Activated CD8-positive, alpha-beta memory T cell treated with anti-CD3 and anti-CD28 coated beads for 36 hours (primary cell): ENCODE measurements around the gene DEFB126. TPM values are rescaled to one million over a fixed set of nuclear protein-coding genes. Genes with fewer than 3 reads are reported as not detected.

Source experiments
- total RNA-seq, 2 experiments: library from RNA; stranded (reverse); gene quantifications; one replicate each; pipeline ENCODE4 v1.2.3, GENCODE V29; 2021

Gene DEFB126
- total RNA-seq, 2 experiments from 2014 or later = not detected

Other genes with a start within 250 kb of the DEFB126 start
- not detected for gene DEFB125, start 54.9 kb upstream of the DEFB126 start, total RNA-seq
- gene DEFB127, start 14.9 kb downstream of the DEFB126 start, total RNA-seq = not detected
- not detected for gene DEFB128, start 47.1 kb downstream of the DEFB126 start, total RNA-seq
- gene DEFB129, start 84.7 kb downstream of the DEFB126 start, total RNA-seq = not detected
- gene DEFB132, start 115.1 kb downstream of the DEFB126 start, total RNA-seq = not detected
- gene C20orf96, start 148.2 kb downstream of the DEFB126 start, total RNA-seq = 1 to 10 TPM; 4.9 to 5.6 TPM
- gene ZCCHC3, start 155.0 kb downstream of the DEFB126 start, total RNA-seq = 10 to 100 TPM; 21.0 to 21.3 TPM
- gene SOX12, start 183.0 kb downstream of the DEFB126 start, total RNA-seq = 1 to 10 TPM; 7.9 to 8.1 TPM
- gene NRSN2, start 204.5 kb downstream of the DEFB126 start, total RNA-seq = 10 to 100 TPM; 10.6 to 11.6 TPM
- 10 to 100 TPM; 35.9 to 36.7 TPM for gene TRIB3, start 238.2 kb downstream of the DEFB126 start, total RNA-seq